HG03066 (cell line): ENCODE results near the gene GATM.
"Not testable (repeated sequence)": the region's sequence is repeated elsewhere in the genome, so short reads cannot be mapped to it uniquely, and the experiment has no call there.

Source experiments
- ATAC-seq: cut with Tn5 transposase; IDR thresholded peaks from one replicate; pipeline ENCODE4 v1.9.1; 2021; ENCODE audit warnings: low read depth; ENCODE audit not compliant: unreplicated experiment

GATM gene

DNA sequence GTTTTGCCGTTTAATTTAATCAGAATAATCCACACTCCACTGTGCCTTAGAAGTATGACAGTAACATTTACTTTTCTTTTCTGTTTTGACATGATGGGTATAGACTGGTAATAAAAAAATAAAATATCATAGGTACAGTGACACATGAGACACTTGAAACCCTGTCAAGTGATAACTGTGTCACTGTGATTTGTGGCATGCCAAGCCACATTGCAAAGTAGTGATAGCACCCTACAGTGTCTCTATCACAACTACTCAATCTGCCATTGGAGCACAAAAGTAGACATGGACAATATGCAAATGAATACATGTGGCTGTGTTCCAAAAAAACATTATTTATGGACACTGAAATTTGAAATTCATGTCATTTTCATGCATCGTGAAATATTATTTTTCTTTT is 22.5 kb downstream of the GATM start:
- ATAC-seq, result no peak

DNA sequence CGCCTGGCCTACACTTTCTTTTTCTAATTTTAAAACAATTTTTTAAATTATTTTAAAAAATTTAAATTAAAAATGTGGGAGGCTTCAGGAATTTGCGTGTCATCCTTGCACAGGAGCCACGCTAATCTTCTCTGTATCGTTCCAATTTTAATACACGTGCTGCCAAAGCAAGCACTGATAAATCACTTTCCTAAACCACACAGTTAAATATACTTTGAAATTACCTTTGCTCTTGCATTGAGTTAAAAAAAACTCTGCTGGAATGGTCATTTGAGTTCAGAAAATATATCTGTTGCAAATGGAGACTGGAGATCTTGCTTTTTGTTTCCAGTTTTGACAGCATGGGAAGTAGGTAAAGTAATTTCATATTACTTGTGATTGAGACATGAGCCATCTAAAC is 23.6 kb downstream of the GATM start:
- no peak for ATAC-seq

DNA sequence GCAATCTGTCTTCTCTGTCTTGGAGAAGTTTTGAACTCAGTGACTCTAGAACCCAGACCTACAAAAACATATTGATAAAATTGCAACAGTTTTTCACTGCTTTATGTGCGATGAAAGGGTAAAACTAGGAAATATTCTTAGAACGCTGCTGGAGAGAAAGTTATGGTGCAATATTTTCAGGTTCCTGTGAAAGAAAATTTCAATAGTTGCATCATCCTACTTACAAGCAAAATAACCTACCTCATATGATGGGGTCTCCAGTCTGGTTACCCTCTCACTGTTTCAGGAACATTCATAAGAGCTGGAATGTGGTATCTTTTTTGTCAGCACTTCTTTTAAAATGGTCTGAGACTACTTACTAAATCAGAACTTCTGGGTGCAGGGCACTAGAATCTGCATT is 27.1 kb downstream of the GATM start:
- ATAC-seq, result no peak

DNA sequence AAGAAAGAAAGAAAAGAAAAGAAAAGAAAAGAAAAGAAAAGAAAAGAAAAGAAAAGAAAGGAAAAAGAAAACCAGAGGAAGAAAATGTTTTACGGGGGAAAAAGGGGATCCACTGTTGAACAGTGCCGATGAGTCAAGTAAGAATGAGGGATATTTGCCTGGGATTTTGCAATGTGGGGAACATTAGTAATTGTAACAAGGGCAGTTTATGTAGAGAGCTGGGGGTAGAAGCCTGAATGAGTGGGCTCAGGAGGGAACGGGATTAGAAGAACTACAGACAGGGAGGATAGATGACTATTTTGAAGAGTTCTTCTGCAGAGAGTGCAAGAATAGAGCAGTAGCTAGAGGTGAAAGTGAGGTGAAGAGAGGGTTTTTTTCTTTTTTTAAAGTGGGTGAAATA is 28.7 kb downstream of the GATM start:
- no peak for ATAC-seq

DNA sequence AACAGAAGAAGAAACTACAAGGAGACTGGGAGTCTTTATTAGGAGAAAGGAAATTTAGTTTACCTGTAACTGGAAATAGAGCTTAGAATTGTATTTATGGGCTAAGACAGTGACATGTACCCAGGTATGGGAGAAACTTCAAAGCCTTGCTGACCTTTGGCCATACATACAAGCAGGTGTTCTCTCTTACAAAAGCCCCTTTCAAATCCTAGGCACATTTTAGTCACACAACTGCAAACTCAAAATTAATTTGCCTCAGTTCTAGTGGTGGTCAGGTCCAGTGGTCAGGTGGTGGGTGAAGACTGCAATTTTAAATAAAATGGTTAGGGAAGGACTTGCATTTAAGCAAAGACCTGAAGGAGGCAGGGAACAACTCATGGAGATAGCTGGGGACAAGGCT is 30.4 kb downstream of the GATM start:
- ATAC-seq, result no peak

DNA sequence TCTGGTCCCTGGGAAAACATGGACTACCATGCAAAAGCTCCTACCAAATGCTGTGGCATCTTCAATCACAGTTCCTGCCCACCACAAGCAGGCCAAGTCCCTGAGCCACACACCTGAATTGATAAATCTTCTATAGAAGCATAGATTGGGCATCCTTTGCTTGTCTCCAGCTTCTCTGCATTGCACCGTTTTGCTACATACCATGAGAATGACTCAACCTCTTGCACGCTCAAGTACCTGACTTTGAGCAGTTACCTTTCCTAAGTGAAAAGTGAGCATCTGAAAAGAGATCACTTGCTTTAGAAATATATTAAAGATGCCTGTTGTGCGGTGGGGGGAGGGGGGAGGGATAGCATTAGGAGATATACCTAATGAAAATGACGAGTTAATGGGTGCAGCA is 31.3 kb downstream of the GATM start:
- no peak for ATAC-seq

DNA sequence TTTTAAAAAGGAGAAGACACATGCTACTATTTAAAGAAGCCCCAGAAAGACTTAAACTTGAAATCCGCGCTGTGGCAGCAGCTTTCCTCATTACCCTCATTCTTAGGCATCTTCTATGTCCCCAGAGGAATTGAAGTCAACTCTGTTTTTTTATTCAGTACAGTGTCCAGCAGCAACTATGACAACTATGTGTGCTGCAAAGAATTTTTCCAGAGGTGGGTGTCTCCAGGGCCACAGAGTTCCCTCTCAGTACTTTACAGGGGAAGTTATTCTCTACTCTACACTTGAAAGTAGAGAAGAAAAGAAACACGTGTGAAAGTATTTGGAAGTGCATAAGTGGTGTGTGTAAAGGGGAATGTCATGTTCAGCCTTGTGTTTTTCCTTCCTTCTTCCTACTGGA is 32.0 kb downstream of the GATM start:
- no peak for ATAC-seq

DNA sequence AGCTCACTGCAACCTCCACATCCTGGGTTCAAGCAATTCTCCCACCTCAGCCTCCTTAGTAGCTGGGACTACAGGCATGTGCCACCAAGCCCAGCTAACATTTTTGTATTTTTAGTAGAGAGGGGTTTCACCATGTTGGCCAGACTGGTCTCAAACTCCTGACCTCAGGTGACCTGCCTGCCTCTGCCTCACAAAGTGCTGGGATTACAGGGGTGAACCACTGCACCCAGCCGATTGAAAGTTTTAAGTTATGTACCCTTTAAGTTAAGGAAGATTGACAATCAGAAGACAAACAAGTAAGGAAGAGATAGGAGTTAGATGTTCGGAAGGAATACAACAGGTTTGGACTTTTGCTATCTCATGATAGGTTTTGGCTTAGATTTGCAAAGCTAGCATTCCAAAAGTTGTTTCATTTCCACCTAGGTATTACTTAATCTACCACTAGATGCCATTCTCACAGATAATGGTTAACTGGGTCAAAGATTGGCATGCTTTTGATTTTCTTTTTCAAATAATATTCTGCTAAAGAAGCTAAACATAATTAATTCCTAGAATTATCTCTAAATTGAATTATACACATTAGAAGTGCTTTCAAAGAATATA is 35.0 kb downstream of the GATM start:
- no peak for ATAC-seq

DNA sequence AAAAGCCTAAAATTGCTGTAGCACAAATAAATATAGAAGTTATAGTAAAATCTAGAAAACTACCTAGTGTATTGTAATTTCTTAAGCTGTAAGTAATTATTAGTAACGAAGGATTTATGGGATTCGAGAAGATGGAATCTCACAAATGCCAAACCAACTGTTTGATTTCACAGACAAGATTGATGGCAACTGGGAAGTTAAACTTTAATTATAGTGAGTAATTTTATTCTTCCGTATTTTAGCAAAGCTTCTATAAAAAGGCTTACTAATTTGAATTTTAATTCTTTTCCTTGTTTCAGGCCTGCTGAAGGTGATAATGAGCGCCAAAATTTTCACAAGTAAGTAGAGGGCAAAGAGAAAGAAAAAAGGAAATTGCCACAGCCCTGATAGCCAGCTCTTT is 36.6 kb downstream of the GATM start:
- ATAC-seq, result no peak

DNA sequence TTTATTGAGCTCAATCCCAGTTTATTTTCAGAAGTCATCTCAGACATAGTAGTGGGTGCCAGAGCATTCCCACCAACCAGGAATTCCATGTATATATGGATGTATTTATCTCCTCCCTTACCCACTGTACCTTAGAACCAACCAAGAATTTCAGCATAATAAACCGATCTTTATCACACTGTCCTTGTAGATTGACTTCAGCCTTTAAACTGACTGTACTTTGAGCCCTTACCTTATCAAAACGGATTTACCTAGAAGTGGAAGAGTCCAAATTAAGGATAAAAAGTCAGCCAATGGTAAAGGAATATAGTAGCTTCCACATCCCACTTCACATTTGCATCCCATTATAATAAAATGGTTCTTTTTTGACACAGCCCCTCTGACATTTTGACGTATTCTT is 37.9 kb downstream of the GATM start:
- ATAC-seq, result no peak

DNA sequence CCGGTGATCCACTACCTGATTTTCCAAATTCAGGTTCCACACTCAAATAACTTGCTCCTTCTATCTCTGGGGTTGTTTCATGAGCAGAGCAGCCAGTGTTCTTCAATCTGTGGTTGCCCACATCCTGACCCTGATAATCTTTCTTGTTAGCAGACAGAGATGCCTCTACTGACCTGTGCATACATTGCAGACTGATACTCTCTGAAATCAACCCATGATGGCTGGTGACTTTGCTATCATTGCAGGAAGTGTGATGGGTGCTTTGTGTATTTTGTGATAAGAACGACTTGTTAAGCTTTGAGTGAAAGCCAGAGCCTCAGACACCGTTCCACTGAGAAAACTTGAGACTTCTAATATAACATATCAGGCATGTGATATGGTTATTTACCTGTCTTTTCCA is 39.9 kb downstream of the GATM start:
- no peak for ATAC-seq

DNA sequence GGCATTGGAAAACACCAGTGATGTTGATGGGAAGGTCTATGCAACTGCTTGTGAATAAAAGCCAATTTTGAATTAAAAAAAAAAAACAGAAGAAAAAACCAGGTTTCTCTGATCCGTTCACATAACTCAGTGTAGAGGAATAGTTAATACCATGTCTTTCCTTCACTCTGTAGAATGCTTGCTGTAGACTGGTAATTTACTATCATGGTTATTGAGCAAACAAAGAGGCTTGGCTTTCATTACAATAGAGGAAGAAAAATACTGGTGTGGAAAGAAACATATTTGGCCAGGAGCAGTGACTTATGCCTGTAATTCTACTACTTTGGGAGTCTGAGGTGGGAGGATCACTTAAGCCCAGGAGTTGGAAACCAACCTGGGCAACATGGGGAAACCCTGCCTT is 41.1 kb downstream of the GATM start:
- no peak for ATAC-seq

DNA sequence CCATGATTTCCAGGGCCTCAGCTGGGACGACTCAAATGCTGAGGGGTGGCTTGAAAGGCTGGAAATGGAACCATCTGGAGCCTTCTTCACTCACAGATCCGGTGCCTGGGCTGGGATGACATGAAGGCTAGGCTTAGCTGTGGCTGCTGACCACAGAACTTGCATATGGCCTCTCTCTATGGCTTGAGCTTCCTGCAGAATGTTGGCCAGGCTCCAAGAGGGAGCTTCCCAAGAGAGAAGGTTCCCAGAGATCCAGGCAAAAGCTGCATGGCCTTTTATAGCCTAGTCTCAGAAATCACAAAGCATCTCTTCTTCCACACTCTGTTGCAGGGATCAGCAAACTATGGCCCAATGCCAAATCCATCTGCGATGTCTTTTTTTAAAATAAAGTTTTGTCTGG is 44.8 kb downstream of the GATM start:
- ATAC-seq, result no peak

DNA sequence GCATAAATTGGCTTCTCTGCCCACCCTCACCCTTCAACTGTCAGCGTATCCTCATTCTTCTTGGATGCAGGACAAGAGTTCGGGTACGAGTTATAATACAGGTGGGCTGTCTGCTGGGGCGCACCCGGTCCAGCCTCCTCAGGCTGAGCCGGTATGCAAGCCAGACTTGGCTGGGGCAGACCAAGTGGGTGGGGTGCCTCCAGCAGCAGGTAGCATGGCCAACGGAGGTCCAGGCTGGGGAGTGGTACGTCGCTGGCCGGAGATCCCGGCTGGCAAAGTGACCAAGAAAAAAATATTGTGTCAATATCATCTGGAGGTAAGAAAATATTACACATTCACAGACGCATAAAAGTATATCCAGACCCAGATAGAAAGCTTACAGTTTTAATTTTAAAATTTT is 45.6 kb downstream of the GATM start:
- ATAC-seq, result no peak

DNA sequence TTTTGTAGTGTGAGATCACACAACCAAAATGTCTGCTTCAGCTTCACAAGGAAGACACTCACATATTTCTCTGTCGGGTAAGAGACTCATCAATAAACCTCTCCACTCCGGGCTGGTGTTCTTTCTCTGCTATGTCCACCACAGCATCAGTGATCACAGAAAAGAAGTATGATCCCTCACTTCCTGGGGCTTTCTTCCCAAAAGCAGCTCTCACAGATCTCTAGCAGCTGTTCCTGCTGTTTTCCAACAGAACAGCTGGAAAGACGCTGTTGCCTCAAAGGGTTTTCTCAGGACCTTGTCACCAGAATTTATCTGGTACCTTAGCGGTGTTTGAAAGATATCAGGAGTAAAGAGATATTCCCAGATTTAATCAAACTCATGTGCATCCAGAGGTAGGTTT is 46.4 kb downstream of the GATM start:
- ATAC-seq, result no peak

DNA sequence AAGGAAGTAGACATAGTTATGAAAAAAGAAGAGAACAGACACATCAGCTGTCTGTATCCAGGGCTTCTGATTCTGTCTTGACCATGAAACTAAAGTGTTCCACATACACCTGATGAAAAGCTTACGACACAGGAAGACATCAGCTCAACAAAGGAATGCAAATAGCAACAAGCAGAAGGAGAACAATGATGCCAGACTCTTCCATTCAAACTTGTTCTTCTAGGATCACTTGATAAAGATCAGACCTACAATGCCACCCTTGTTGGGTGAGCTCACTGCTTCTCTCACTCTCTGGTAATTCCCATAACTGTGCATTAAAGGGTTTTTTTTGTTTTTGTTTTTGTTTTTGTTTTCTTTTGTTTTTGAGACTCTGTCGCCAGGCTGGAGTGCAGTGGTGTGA is 49.7 kb downstream of the GATM start:
- ATAC-seq, result no peak

DNA sequence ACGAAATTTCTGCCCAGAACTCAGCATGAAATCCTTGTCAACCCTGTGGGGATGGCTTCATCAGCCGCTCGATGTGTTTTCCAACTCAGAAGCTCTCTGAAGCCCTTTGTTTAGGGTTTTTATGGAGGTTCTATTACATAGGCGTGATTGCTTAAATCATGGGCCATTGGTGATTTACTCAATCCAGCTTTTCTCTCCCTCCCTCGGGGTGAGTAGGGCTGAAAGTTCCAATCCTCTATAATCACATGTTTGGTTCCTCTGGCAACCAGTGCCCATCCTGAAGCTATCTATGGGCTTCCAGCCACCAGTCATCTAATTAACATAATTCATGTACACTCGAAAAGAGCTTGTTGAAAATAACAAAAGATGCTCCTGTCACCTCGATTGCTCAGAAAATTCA is 51.6 kb downstream of the GATM start:
- no peak for ATAC-seq

DNA sequence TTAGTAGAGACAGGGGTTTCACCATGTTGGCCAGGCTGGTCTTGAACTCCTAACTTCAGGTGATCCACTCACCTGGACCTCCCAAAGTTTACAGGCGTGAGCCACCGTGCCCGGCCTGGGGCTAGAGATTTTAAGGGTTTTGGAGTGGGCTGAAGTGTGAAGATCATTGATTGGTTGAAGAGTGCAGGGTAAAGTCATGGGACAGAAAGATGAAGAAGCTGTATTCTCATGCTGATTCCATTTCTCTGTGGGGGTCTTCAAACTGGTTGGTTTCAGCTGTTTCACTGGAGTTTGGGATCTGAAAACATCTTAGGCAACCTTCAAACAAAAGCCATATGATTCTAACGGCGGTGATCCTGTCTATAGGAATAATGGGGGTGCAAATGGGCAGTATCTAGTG is 52.1 kb downstream of the GATM start:
- ATAC-seq, result no peak

DNA sequence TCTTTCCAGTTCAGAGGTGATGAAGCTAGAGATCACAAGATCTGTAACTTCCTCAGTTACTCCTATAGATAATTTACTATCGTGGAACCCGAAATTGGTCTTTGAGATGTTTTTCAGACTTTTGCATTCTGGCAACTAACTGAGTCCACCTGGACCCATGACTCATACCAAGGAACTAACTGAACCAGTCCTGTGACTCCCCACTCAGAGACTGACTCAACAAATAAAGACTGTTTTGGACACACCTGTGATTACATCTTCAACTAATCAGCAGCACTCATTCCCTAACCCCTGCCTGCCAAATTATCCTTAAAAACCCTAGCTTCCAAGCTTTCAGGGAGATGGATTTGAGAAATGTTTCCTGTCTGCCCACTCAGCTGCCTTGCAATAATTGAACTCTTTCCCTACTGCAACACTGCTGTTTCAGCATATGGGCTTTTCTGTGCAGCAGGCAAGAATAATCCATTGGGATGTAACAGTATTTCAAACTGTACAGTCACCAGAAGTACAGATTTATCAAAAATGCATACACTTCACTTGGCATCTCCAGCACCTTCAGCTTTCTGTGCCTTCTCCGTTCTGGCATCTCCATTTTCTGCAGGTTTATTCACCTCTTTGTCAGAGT is 57.7 kb downstream of the GATM start:
- no peak for ATAC-seq

DNA sequence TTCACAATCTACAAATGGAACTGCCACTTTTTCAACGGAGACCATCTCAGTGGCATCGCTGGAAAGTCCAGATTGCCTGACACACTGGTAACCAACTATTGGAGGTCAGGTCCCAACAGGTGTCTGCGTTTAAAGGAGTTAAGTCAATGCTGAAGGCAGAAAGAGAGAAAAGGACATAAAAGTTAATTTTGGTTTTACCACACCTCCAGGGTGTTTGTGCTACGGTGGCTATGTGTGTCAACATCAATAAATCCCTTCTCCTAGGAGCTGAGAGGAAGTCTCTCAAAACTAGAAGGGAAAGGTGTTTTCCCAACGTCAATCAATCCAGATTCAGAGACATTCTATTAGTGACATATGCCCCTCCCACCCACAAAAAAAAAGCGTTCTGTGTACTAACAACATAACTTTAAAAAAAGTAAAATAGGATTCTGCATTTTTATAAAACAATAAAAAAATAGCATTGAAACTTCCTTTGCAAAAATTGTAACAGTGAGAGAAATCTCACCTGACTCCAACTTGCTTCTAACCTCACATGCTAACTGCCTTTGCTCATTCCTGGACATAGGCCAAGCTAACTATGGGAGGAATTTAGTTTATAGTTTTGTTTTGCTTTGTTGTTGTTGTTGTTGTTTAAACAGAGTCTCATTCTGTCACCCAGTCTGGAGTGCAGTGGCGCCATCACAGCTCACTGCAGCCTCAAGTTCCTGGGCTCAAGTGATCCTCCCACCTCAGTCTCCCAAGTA is 58.7 kb downstream of the GATM start:
- no peak for ATAC-seq

DNA sequence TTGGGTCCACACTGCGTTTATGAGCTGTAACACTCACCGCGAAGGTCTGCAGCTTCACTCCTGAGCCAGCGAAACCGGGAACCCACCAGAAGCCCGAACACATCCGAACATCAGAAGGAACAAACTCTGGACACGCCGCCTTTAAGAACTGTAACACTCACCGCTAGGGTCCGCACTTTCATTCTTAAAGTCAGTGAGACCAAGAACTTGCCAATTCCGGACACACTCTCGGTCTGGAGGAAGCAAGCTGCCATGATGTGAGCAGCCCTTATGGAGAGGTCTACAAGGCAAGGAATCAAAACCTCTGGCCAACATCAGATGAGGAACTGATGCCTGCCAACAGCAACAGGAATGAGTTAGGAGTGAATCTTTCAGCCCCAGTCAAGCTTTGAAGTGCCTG is 63.4 kb downstream of the GATM start:
- no peak for ATAC-seq

DNA sequence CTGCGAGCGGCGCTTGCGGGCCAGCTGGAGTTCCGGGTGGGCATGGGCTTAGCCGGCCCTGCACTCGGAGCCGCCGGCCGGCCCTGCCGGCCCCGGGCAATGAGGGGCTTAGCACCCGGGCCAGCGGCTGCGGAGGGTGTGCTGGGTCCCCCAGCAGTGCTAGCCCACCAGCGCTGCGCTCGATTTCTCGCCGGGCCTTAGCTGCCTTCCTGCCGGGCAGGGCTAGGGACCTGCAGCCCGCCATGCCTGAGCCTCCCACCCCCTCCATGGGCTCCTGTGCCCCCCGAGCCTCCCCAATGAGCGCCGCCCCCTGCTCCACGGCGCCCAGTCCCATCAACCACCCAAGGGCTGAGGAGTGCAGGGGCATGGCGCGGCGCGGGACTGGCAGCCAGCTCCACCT is 64.2 kb downstream of the GATM start:
- ATAC-seq, result not testable (repeated sequence)
